Stimulated activated CD4-positive, alpha-beta T cell treated with anti-CD3 and anti-CD28 coated beads, Interleukin-12 subunit alpha, Interleukin-12 subunit beta, amount 100 ng/mL, for 48 hours (primary cell): Measurements from ENCODE around the gene PHACTR1.
A peak's percentile ranks its signal among the peaks of the same experiment; 100 is the strongest.

ENCODE experiments used
- DNase-seq, 3 donors: peaks; one replicate each; pipeline ENCODE4 v3.0.0-alpha.2; 2020; ENCODE audit warnings: low read depth in 2 of 3, low spot score in 1 of 3

PHACTR1 gene

GRCh38 chr6:13331516-13332348 is 615.2 kb downstream of the PHACTR1 start:
- DNase-seq, result no peak

DNA sequence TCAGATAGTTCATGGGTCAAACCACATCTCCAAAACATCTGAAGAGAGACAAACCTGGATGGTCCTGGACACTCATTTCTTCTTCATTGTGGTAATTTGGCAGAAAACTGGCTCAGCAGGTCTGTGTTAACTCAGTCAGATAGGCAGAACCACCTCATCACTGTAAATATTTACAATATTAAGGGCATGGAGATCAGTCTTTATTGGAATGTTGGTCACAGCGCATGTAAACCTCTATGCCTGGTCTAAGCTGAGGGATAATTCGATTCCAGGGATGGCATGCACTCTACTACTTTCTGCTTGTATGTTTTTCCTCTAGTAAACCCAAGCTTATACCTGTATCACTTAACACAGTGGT is 615.8 kb downstream of the PHACTR1 start:
- no peak for DNase-seq

DNA sequence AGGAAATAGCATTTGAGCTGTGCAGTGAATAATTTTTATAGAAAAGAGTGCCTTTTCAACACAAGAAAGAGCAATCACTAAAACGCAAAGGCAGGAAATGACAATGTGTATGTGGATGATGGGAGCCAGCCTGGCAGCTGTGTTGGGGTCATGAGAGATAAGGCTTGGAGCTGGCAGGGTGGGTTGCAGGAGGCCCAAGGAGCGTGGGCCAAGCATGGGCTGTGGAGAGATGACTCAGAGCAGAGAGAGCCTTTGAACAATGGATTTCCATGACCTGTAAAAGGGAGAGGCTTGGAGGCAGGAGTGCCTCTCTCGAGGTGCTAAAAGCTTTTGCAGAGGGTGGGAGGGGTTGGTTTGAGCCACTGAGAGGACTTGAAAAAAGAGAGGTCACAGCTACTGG is 618.4 kb downstream of the PHACTR1 start:
- DNase-seq, result no peak

- peak; percentile 66 to 75 (median 72) for DNase-seq
These were observed 620.0 kb downstream of the PHACTR1 start for GRCh38 chr6:13336553-13336952.

DNA sequence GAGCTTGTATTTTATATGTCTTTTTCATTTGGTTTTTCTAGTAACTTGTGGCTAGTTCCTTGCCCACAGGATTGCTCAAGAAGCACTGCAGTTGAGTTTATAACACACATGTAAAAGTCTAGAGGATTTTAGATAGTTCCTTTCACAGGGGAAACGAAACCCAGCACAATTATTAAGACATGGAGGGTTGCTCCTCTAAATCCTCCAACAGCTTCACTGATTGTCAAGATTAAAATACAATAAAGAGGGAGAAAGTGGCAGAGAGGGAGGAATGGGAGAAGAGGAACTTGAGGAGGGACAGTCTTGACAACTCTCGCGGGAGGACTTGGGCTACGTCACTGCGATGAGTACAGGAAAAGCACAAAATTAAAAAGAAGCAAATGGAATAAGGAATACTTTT is 621.5 kb downstream of the PHACTR1 start:
- DNase-seq, result no peak
